ENCODE data around the gene MICAL3.

The MICAL3 gene

DNA sequence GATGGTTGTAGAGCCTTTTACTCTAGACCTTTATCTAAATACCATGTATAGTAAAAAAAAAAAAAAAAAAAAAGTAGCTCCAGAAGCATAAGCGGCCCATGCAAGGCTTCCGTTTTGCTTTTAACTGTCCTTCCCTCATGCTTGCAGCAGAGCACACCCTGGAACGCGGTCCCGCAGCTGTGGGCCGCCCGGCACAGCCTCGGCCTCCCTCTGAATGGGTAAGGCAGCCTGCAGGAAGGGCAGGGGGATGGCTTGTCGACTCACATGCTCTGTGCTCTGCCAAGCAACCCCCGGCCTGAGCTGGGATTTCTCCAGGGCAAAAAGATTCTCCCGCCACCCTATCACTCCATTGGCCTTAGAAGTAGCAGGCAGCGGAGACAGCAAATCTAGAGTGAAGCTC is 148.7 kb downstream of the MICAL3 start:
- Histone ChIP-seq H3K4ac (ENCODE audit: low read depth, low read length) (no peak overlapping the region), H3K4me1 (ENCODE audit: control insufficient read depth, low read depth, low read length) (no peaks in the 10 kb centered on the region), H4K5ac (ENCODE audit: low read length) (no peak overlapping the region), H2BK120ac (ENCODE audit: low read depth, low read length) (no peak overlapping the region), H3K4me2 (ENCODE audit: low read length) (no peak overlapping the region), H2AK5ac (ENCODE audit: low read length) (no peak overlapping the region), H2BK5ac (ENCODE audit: low read length) (no peak overlapping the region), H3K27me3 (ENCODE audit: insufficient read depth, low read length, poor library complexity) (no peaks in the 10 kb centered on the region), H3K9ac (ENCODE audit: low read length) (no peak overlapping the region), H3K23ac (ENCODE audit: low read length) (no peak overlapping the region), H3K79me2 (ENCODE audit: control insufficient read depth, insufficient read depth, low read length) (no peaks in the 10 kb centered on the region), H2BK15ac (replicated peaks; ENCODE audit: low read depth) (no peak overlapping the region), H4K8ac (ENCODE audit: low read depth, low read length) (no peak overlapping the region), H3K79me1 (ENCODE audit: low read length) (no peaks in the 10 kb centered on the region), H3K56ac (ENCODE audit: low read length) (no peak overlapping the region), H3K36me3 (ENCODE audit: control insufficient read depth, insufficient read depth, low read length) (peaks cover 2% of the 10 kb centered on the region), H3K4me3 (ENCODE audit: low read length) (no peak overlapping the region), H3K18ac (ENCODE audit: low read length) (no peak overlapping the region), H3K27ac (ENCODE audit: low read depth, low read length) (no peak overlapping the region)
- no CpG with 5 or more reads among the region's 12 CpGs for WGBS (ENCODE audit: extremely low coverage, insufficient coverage, low lambda C conversion rate)
- no peak for DNase-seq

DNA sequence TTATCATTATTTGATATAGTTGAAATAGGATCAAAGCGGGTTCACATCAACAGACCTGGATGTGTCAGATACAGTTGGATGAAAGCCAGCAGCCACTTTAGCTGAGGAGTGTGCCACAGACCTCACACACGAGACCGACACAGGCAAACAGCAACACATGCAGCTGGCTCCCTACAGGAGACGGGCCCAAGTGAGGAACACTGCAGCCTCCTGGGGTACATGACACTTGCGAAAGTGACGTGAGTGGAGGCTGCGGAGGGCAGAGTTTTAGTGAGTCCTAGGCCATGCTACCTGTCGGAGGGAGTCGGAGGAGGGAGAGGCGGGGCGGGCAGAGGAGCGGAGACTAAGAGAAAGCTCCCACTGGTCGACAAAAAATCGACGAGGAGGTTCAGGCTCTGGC is 149.2 kb downstream of the MICAL3 start:
- H3K23ac ChIP-seq (ENCODE audit: low read length) = no peak overlapping the region
- H4K5ac ChIP-seq (ENCODE audit: low read length) = no peak overlapping the region
- no peak overlapping the region for H2BK120ac ChIP-seq (ENCODE audit: low read depth, low read length)
- no peak overlapping the region for H3K18ac ChIP-seq (ENCODE audit: low read length)
- H2AK5ac ChIP-seq (ENCODE audit: low read length) = no peak overlapping the region
- no peak overlapping the region for H3K56ac ChIP-seq (ENCODE audit: low read length)
- no peaks in the 10 kb centered on the region for H3K79me2 ChIP-seq (ENCODE audit: control insufficient read depth, insufficient read depth, low read length)
- H4K8ac ChIP-seq (ENCODE audit: low read depth, low read length) = no peak overlapping the region
- H3K36me3 ChIP-seq (ENCODE audit: control insufficient read depth, insufficient read depth, low read length) = peaks cover 5% of the 10 kb centered on the region
- H3K4me2 ChIP-seq (ENCODE audit: low read length) = no peak overlapping the region
- H2BK15ac ChIP-seq (replicated peaks; ENCODE audit: low read depth) = no peak overlapping the region
- H3K4ac ChIP-seq (ENCODE audit: low read depth, low read length) = no peak overlapping the region
- DNase-seq = no peak
- WGBS (ENCODE audit: extremely low coverage, insufficient coverage, low lambda C conversion rate) = no CpG with 5 or more reads among the region's 15 CpGs
- H3K4me3 ChIP-seq (ENCODE audit: low read length) = no peak overlapping the region
- H3K79me1 ChIP-seq (ENCODE audit: low read length) = no peaks in the 10 kb centered on the region
- H3K27ac ChIP-seq (ENCODE audit: low read depth, low read length) = no peak overlapping the region
- H3K27me3 ChIP-seq (ENCODE audit: insufficient read depth, low read length, poor library complexity) = no peaks in the 10 kb centered on the region
- H3K4me1 ChIP-seq (ENCODE audit: control insufficient read depth, low read depth, low read length) = no peaks in the 10 kb centered on the region
- no peak overlapping the region for H2BK5ac ChIP-seq (ENCODE audit: low read length)
- H3K9ac ChIP-seq (ENCODE audit: low read length) = no peak overlapping the region

DNA sequence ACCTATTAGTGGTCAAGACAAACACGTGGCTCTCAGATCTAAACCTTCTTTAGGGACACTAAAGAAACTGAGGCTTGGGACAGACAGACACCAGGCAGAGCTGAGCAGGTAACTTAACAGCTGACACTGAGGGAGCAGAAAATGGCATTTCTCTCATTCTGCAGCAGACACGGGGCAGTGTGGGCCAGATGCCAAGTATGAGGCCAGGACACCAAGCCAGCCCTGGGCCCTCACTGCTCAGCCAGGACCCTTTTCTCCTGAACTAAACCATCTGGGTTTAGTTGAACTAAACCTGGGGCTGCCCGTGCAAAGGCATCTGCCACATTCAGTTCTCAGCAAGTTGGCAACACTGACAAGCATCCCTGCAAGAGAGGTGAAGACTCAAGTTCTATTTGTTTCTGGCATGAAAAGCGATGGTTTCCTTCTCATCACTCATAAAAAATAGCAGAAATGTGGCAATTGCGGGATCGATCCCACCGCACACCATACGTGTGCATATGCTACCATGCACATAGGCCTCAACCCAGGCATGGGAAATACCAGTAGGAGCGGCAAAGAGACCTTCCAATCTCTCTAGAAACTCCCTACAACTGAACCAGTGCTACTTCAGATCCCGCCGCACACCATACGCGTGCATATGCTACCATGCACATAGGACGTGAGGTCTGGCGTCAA is 150.0 kb downstream of the MICAL3 start:
- Histone ChIP-seq H3K23ac (ENCODE audit: low read length) (no peak overlapping the region), H2AK5ac (ENCODE audit: low read length) (no peak overlapping the region), H3K4me1 (ENCODE audit: control insufficient read depth, low read depth, low read length) (no peaks in the 10 kb centered on the region), H3K18ac (ENCODE audit: low read length) (no peak overlapping the region), H3K36me3 (ENCODE audit: control insufficient read depth, insufficient read depth, low read length) (peaks cover 6% of the 10 kb centered on the region), H4K5ac (ENCODE audit: low read length) (no peak overlapping the region), H3K27me3 (ENCODE audit: insufficient read depth, low read length, poor library complexity) (no peaks in the 10 kb centered on the region), H3K27ac (ENCODE audit: low read depth, low read length) (no peak overlapping the region), H4K8ac (ENCODE audit: low read depth, low read length) (no peak overlapping the region), H2BK5ac (ENCODE audit: low read length) (no peak overlapping the region), H3K79me2 (ENCODE audit: control insufficient read depth, insufficient read depth, low read length) (no peaks in the 10 kb centered on the region), H3K4me2 (ENCODE audit: low read length) (no peak overlapping the region), H3K79me1 (ENCODE audit: low read length) (no peaks in the 10 kb centered on the region), H2BK120ac (ENCODE audit: low read depth, low read length) (no peak overlapping the region), H3K4ac (ENCODE audit: low read depth, low read length) (no peak overlapping the region), H3K4me3 (ENCODE audit: low read length) (no peak overlapping the region), H2BK15ac (replicated peaks; ENCODE audit: low read depth) (no peak overlapping the region), H3K9ac (ENCODE audit: low read length) (no peak overlapping the region), H3K56ac (ENCODE audit: low read length) (no peak overlapping the region)
- DNase-seq = no peak
- WGBS (ENCODE audit: extremely low coverage, insufficient coverage, low lambda C conversion rate) = no CpG with 5 or more reads among the region's 15 CpGs

DNA sequence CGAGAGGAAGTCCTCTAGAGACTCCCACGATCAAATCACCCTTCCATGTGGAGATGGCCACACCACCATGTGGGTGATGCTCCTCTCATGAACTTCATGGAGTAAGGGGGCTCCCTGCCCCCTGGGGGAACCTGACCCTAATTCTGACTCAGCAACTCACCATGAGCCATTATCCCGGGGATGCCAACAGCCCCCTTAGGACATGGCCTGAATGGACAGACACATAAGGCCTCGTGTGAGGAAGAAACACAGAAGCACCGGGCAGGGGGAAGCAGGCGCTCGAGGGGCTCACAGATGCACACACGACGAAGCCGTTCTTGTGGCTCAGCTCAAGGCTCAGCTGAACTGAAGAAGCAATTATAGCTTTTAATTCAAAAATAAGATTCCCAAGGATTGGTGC is 150.6 kb downstream of the MICAL3 start:
- peaks cover 7% of the 10 kb centered on the region for H3K36me3 ChIP-seq (ENCODE audit: control insufficient read depth, insufficient read depth, low read length)

DNA sequence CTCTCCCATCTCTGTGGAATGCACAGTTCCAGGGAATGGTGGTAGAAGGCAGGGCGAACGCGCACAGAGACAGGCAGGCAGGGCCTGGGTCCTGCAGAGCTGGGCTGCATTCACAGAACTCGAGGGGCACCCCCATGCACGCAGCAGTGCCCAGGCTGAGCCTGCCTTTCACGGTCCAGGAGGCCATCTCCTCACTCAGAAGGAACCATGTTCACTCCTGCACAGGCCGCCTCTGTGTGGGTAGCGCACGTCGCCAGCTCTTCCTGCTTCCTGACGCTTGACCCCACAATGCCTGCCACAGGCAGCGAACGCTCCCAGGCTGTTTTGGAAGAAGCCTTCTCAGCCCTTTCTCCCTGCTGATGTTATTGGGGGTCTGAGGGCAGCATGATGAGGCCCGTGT is 151.2 kb downstream of the MICAL3 start:
- Histone ChIP-seq H2BK15ac (replicated peaks; ENCODE audit: low read depth) (no peak overlapping the region), H3K4me2 (ENCODE audit: low read length) (no peak overlapping the region), H2BK120ac (ENCODE audit: low read depth, low read length) (no peak overlapping the region), H4K5ac (ENCODE audit: low read length) (no peak overlapping the region), H3K4me3 (ENCODE audit: low read length) (no peak overlapping the region), H3K9ac (ENCODE audit: low read length) (no peak overlapping the region), H3K18ac (ENCODE audit: low read length) (no peak overlapping the region), H2AK5ac (ENCODE audit: low read length) (no peak overlapping the region), H3K4me1 (ENCODE audit: control insufficient read depth, low read depth, low read length) (no peaks in the 10 kb centered on the region), H3K4ac (ENCODE audit: low read depth, low read length) (no peak overlapping the region), H3K36me3 (ENCODE audit: control insufficient read depth, insufficient read depth, low read length) (peaks cover 7% of the 10 kb centered on the region), H4K8ac (ENCODE audit: low read depth, low read length) (no peak overlapping the region), H3K23ac (ENCODE audit: low read length) (no peak overlapping the region), H3K27ac (ENCODE audit: low read depth, low read length) (no peak overlapping the region), H3K27me3 (ENCODE audit: insufficient read depth, low read length, poor library complexity) (no peaks in the 10 kb centered on the region), H3K79me1 (ENCODE audit: low read length) (no peaks in the 10 kb centered on the region), H3K56ac (ENCODE audit: low read length) (no peak overlapping the region), H2BK5ac (ENCODE audit: low read length) (no peak overlapping the region), H3K79me2 (ENCODE audit: control insufficient read depth, insufficient read depth, low read length) (no peaks in the 10 kb centered on the region)
- DNase-seq = no peak
- no CpG with 5 or more reads among the region's 14 CpGs for WGBS (ENCODE audit: extremely low coverage, insufficient coverage, low lambda C conversion rate)

More for the DNA sequence above, 150.6 kb downstream of the MICAL3 start:
- WGBS (ENCODE audit: extremely low coverage, insufficient coverage, low lambda C conversion rate) = no CpG with 5 or more reads among the region's 10 CpGs
- H3K4me3 ChIP-seq (ENCODE audit: low read length) = no peak overlapping the region
- no peak overlapping the region for H3K56ac ChIP-seq (ENCODE audit: low read length)
- no peak overlapping the region for H2BK120ac ChIP-seq (ENCODE audit: low read depth, low read length)
- H3K18ac ChIP-seq (ENCODE audit: low read length) = no peak overlapping the region
- H3K79me1 ChIP-seq (ENCODE audit: low read length) = no peaks in the 10 kb centered on the region
- H2BK15ac ChIP-seq (replicated peaks; ENCODE audit: low read depth) = no peak overlapping the region
- H2AK5ac ChIP-seq (ENCODE audit: low read length) = no peak overlapping the region
- DNase-seq = no peak
- H4K8ac ChIP-seq (ENCODE audit: low read depth, low read length) = no peak overlapping the region
- H3K4ac ChIP-seq (ENCODE audit: low read depth, low read length) = no peak overlapping the region
- no peak overlapping the region for H4K5ac ChIP-seq (ENCODE audit: low read length)
- H3K27ac ChIP-seq (ENCODE audit: low read depth, low read length) = no peak overlapping the region
- H2BK5ac ChIP-seq (ENCODE audit: low read length) = no peak overlapping the region
- H3K27me3 ChIP-seq (ENCODE audit: insufficient read depth, low read length, poor library complexity) = no peaks in the 10 kb centered on the region
- no peak overlapping the region for H3K23ac ChIP-seq (ENCODE audit: low read length)
- no peaks in the 10 kb centered on the region for H3K79me2 ChIP-seq (ENCODE audit: control insufficient read depth, insufficient read depth, low read length)
- no peak overlapping the region for H3K4me2 ChIP-seq (ENCODE audit: low read length)
- H3K9ac ChIP-seq (ENCODE audit: low read length) = no peak overlapping the region
- no peaks in the 10 kb centered on the region for H3K4me1 ChIP-seq (ENCODE audit: control insufficient read depth, low read depth, low read length)

DNA sequence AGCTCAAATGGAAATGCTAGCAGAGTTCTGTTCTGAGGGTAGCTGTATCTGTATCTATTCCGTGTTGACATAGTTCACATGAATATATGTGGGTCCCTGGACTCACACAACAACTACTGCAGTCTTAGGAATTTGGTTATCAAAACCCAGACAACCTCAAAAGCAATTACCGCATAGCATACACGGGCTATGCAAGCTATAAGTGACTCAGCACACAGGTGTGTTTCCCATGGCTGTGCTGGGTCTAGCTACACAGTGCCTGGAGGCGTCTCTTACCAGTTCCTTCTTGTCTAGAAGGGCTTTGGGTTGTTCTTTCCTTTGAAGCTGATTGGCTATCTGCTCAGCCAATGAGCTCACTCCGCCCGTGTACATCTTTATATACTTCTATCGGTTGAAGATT is 151.9 kb downstream of the MICAL3 start:
- Histone ChIP-seq H3K4me2 (ENCODE audit: low read length) (no peak overlapping the region), H3K4me3 (ENCODE audit: low read length) (no peak overlapping the region), H4K8ac (ENCODE audit: low read depth, low read length) (no peak overlapping the region), H3K23ac (ENCODE audit: low read length) (no peak overlapping the region), H2AK5ac (ENCODE audit: low read length) (no peak overlapping the region), H3K18ac (ENCODE audit: low read length) (no peak overlapping the region), H3K56ac (ENCODE audit: low read length) (no peak overlapping the region), H3K36me3 (ENCODE audit: control insufficient read depth, insufficient read depth, low read length) (peaks cover 7% of the 10 kb centered on the region), H3K79me1 (ENCODE audit: low read length) (no peaks in the 10 kb centered on the region), H2BK5ac (ENCODE audit: low read length) (no peak overlapping the region), H3K4me1 (ENCODE audit: control insufficient read depth, low read depth, low read length) (no peaks in the 10 kb centered on the region), H4K5ac (ENCODE audit: low read length) (no peak overlapping the region), H3K27ac (ENCODE audit: low read depth, low read length) (no peak overlapping the region), H2BK120ac (ENCODE audit: low read depth, low read length) (no peak overlapping the region), H2BK15ac (replicated peaks; ENCODE audit: low read depth) (no peak overlapping the region), H3K27me3 (ENCODE audit: insufficient read depth, low read length, poor library complexity) (no peaks in the 10 kb centered on the region), H3K79me2 (ENCODE audit: control insufficient read depth, insufficient read depth, low read length) (no peaks in the 10 kb centered on the region), H3K9ac (ENCODE audit: low read length) (no peak overlapping the region), H3K4ac (ENCODE audit: low read depth, low read length) (no peak overlapping the region)
- WGBS (ENCODE audit: extremely low coverage, insufficient coverage, low lambda C conversion rate) = no CpG with 5 or more reads among the region's 7 CpGs
- no peak for DNase-seq

Data from mesendoderm (in vitro differentiated cells).